Gastroesophageal sphincter (tissue), 4 donors: ENCODE measurements around the gene DLX4. TPM values are rescaled to one million over a fixed set of nuclear protein-coding genes. Genes with fewer than 3 reads are reported as not detected.

Source experiments
- ATAC-seq: fragments of 150-250 bp; one replicate; pipeline ENCODE4 v1.9.1; 2016; ENCODE audit warnings: mild to moderate bottlenecking, moderate library complexity
- H3K27ac ChIP-seq, 4 donors: fragments of 200-600 bp; sonication (generic) in 3 of 4; 1 replicate in 3 of 4; 2 replicates in 1 of 4; pipeline ENCODE4 v1.5.1; 2016 to 2019
- H3K27me3 ChIP-seq: fragments of 200-600 bp; sonication (generic); one replicate; pipeline ENCODE4 v1.5.1; 2019
- H3K36me3 ChIP-seq, 2 donors: fragments of 200-600 bp; sonication (generic); one replicate each; pipeline ENCODE4 v1.5.1; 2019; ENCODE audit warnings: control low read depth in 1 of 2
- H3K4me1 ChIP-seq, 3 donors: fragments of 200-600 bp; sonication (generic); 1 replicate in 2 of 3; 2 replicates in 1 of 3; pipeline ENCODE4 v1.5.1; 2016 to 2019; ENCODE audit warnings: control low read depth in 2 of 3
- H3K4me3 ChIP-seq, 2 donors: fragments of 200-600 bp; sonication (generic); one replicate each; pipeline ENCODE4 v1.5.1; 2019; ENCODE audit warnings: mild to moderate bottlenecking in 1 of 2, moderate library complexity in 1 of 2
- H3K9me3 ChIP-seq, 3 donors: fragments of 200-600 bp; sonication (generic); one replicate each; pipeline ENCODE4 v1.5.1; 2017 to 2019; ENCODE audit warnings: control low read depth in 2 of 3
- EP300 ChIP-seq: sonication (generic); formaldehyde crosslinking; IDR thresholded peaks from one replicate; pipeline ENCODE4 v1.6.1; 2017; ENCODE audit warnings: antibody characterized with exemption, mild to moderate bottlenecking
- POLR2A ChIP-seq, 2 donors: fragments of 450-650 bp; IDR thresholded peaks; one replicate each; pipeline ENCODE4 v1.6.1; 2017; ENCODE audit warnings: antibody characterized with exemption in 2 of 2, mild to moderate bottlenecking in 2 of 2, moderate library complexity in 1 of 2
- POLR2AphosphoS5 ChIP-seq: sonication (generic); formaldehyde crosslinking; IDR thresholded peaks from one replicate; pipeline ENCODE4 v1.6.1; 2017; ENCODE audit warnings: antibody characterized with exemption
- WGBS, 2 donors: methylation state at CpG; one replicate each; pipeline ENCODE4 v1.1.5; 2018; ENCODE audit warnings: low coverage in 1 of 2; 5-methylcytosine and 5-hydroxymethylcytosine counted together
- total RNA-seq, 4 donors: library from RNA; depleted of rRNA; stranded (reverse); fragments of >200 nt; gene quantifications; one replicate each; pipeline ENCODE4 v1.1.0, GENCODE V29; 2016
- TF ChIP-seq, protein P1 (sequence below), 4 experiments: fragments of 200-600 bp in 2 of 4; fragments of 450-650 bp in 2 of 4; sonication (generic) in 1 of 4; IDR thresholded peaks; one replicate each; pipeline ENCODE4 v1.5.1; 2017 to 2019; ENCODE audit warnings: antibody characterized with exemption in 4 of 4, mild to moderate bottlenecking in 2 of 4, moderate library complexity in 2 of 4

DLX4 gene
- total RNA-seq, 4 donors from 2014 or later: 0.35 TPM; not detected in 3

DNA sequence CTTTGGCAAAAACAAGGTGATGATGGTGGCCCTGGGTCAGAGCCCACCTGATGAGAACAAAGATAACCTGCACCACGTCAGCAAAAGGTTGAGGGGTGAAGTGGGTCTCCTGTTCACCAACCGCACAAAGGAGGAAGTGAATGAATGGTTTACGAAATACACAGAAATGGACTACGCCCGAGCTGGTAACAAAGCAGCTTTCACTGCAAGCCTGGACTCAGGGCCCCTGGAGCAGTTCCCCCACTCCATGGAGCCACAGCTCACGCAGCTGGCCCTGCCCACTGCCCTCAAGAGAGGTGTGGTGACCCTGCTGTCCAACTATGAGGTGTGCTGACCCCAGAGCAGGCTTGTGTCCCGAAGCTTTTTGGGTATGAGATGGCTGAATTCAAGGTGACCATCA is 29.7 kb upstream of the DLX4 start:
- H3K27me3 ChIP-seq: peaks cover 71% of the 10 kb centered on the region
- H3K27ac ChIP-seq: no peak overlapping the region
- TF ChIP-seq, protein P1, sequence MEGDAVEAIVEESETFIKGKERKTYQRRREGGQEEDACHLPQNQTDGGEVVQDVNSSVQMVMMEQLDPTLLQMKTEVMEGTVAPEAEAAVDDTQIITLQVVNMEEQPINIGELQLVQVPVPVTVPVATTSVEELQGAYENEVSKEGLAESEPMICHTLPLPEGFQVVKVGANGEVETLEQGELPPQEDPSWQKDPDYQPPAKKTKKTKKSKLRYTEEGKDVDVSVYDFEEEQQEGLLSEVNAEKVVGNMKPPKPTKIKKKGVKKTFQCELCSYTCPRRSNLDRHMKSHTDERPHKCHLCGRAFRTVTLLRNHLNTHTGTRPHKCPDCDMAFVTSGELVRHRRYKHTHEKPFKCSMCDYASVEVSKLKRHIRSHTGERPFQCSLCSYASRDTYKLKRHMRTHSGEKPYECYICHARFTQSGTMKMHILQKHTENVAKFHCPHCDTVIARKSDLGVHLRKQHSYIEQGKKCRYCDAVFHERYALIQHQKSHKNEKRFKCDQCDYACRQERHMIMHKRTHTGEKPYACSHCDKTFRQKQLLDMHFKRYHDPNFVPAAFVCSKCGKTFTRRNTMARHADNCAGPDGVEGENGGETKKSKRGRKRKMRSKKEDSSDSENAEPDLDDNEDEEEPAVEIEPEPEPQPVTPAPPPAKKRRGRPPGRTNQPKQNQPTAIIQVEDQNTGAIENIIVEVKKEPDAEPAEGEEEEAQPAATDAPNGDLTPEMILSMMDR (IDR thresholded peaks at IDR 0.05): no peak
- TF ChIP-seq POLR2A (IDR thresholded peaks at IDR 0.05) (no peak), POLR2AphosphoS5 (no peak), EP300 (no peak)
- no peaks in the 10 kb centered on the region for H3K9me3 ChIP-seq
- no peaks in the 10 kb centered on the region for H3K36me3 ChIP-seq
- H3K4me1 ChIP-seq: no peaks in the 10 kb centered on the region
- no peak overlapping the region for H3K4me3 ChIP-seq
- no peak for ATAC-seq
- WGBS, 2 donors: 46% methylated on average over 2 of the region's 7 CpGs; no CpG with 5 or more reads in 1 of the 2 donors

DNA sequence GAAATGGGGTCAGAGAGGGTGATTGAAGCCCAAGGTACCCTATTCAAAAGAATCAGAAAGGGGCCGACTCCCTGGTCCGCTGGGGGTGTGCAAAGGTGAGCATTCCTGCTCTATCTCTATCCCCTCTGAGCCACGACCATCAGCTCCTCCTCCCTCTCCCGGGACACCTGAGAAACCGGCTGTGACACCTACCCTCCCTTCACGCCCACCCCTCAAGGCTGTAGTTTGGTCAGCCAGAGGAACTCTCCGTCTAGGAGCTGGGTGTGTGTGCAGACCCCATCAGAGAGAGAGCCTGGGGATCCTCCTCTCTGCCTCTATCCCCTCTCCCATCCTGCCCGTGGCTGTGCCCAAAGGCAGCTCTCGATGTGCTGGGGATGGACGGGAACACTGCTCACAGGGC is 27.6 kb upstream of the DLX4 start:
- H3K36me3 ChIP-seq: no peaks in the 10 kb centered on the region
- H3K4me3 ChIP-seq: no peak overlapping the region
- H3K9me3 ChIP-seq: no peaks in the 10 kb centered on the region
- H3K27me3 ChIP-seq: peaks cover 75% of the 10 kb centered on the region
- no peak overlapping the region for H3K27ac ChIP-seq
- H3K4me1 ChIP-seq: no peaks in the 10 kb centered on the region
- no peak for ATAC-seq
- 46 to 48% methylated on average over 5 to 7 of the region's 10 CpGs for WGBS, 2 donors
- TF ChIP-seq POLR2A (IDR thresholded peaks at IDR 0.05): no peak

DNA sequence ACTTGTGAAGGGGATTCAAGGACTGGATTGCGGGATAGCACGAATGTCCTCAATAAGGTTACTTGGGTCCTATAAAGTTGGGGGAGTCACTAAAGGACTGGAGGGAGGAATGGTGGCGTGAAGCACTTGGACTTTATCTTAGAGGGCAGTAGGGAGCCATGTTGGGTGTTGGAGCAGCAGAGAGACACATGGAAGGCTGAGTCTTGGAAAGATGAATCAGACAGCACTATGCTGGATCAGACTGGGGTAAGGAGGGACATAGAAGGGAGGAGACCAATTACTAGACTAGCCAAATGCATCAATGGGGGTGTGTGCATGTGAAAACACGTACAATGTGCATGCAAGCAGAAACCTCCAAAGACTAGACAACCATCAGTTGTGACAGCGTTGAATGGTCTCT is 26.0 kb upstream of the DLX4 start:
- no peak for ATAC-seq
- WGBS, 2 donors: 80 to 90% methylated on average over 1 to 5 of the region's 5 CpGs
- peaks cover 90% of the 10 kb centered on the region for H3K27me3 ChIP-seq

GRCh38 chr17:49944273-49944870 is 24.6 kb upstream of the DLX4 start:
- WGBS, 2 donors: 42 to 44% methylated on average over 2 to 13 of the region's 26 CpGs
- Histone ChIP-seq H3K27me3 (peaks cover 96% of the 10 kb centered on the region), H3K4me3 (no peak overlapping the region), H3K4me1 (no peaks in the 10 kb centered on the region), H3K27ac (no peak overlapping the region), H3K9me3 (no peaks in the 10 kb centered on the region), H3K36me3 (no peaks in the 10 kb centered on the region)
- ATAC-seq: no peak
- TF ChIP-seq, protein P1 (IDR thresholded peaks at IDR 0.05): no peak
- TF ChIP-seq POLR2A (IDR thresholded peaks at IDR 0.05) (no peak), POLR2AphosphoS5 (no peak), EP300 (no peak)

More for the DNA sequence above, 26.0 kb upstream of the DLX4 start:
- no peaks in the 10 kb centered on the region for H3K36me3 ChIP-seq
- H3K4me3 ChIP-seq: no peak overlapping the region
- H3K9me3 ChIP-seq: no peaks in the 10 kb centered on the region
- H3K27ac ChIP-seq: no peak overlapping the region
- no peak for TF ChIP-seq POLR2AphosphoS5
- TF ChIP-seq EP300: no peak
- no peak for TF ChIP-seq POLR2A (IDR thresholded peaks at IDR 0.05)
- TF ChIP-seq, protein P1 (IDR thresholded peaks at IDR 0.05): no peak
- H3K4me1 ChIP-seq: no peaks in the 10 kb centered on the region

DNA sequence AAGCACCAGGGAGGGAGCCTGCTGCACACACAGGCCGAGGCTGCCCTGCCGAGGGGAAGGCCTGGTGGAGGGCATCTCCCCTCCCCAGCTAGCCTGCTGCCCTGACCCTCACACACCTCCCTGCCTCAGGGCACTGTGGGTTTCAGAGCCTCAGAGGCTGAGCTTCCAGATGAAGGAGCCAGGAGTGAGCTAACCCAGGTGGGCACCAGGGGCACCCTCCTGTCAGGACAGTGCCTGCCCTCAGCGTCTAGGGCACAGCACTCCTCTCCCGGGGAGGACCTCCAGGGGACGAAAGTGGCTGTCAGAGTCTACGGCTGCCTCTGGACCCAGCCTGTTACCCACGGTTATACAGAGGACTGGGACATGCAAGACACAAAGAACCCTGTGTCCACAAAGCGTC is 22.8 kb upstream of the DLX4 start:
- WGBS, 2 donors: 61% methylated on average over 6 of the region's 8 CpGs; no CpG with 5 or more reads in 1 of the 2 donors
- TF ChIP-seq EP300 (no peak), POLR2AphosphoS5 (no peak), POLR2A (IDR thresholded peaks at IDR 0.05) (no peak)
- TF ChIP-seq, protein P1 (IDR thresholded peaks at IDR 0.05): no peak
- Histone ChIP-seq H3K4me3 (no peak overlapping the region), H3K27me3 (peaks cover 95% of the 10 kb centered on the region), H3K27ac (no peak overlapping the region), H3K36me3 (no peaks in the 10 kb centered on the region), H3K4me1 (no peaks in the 10 kb centered on the region), H3K9me3 (no peaks in the 10 kb centered on the region)
- no peak for ATAC-seq
